Epithelial cell of proximal tubule (primary cell): ENCODE results near the gene SORCS2. TPM values are rescaled to one million over a fixed set of nuclear protein-coding genes. Genes with fewer than 3 reads are reported as not detected.

Experiments used
- DNase-seq: peaks from one replicate; pipeline ENCODE4 v3.0.0-alpha.2; 2011; ENCODE audit warnings: low read depth
- H3K4me3 ChIP-seq: 2 replicates; pipeline ENCODE4 v1.5.1; 2011; ENCODE audit warnings: low read depth, mild to moderate bottlenecking, low read length
- total RNA-seq: library from RNA; depleted of rRNA; stranded (reverse); fragments of >200 nt; gene quantifications from 2 replicates; pipeline ENCODE4 v1.2.3, GENCODE V29; 2015
- TF ChIP-seq, protein P1 (sequence below): conservative IDR thresholded peaks from 2 replicates; pipeline ENCODE4 v1.5.1; 2012; ENCODE audit warnings: low read depth, mild to moderate bottlenecking, low read length

The SORCS2 gene
- total RNA-seq, 1 donor from 2014 or later = 0.29 TPM

DNA sequence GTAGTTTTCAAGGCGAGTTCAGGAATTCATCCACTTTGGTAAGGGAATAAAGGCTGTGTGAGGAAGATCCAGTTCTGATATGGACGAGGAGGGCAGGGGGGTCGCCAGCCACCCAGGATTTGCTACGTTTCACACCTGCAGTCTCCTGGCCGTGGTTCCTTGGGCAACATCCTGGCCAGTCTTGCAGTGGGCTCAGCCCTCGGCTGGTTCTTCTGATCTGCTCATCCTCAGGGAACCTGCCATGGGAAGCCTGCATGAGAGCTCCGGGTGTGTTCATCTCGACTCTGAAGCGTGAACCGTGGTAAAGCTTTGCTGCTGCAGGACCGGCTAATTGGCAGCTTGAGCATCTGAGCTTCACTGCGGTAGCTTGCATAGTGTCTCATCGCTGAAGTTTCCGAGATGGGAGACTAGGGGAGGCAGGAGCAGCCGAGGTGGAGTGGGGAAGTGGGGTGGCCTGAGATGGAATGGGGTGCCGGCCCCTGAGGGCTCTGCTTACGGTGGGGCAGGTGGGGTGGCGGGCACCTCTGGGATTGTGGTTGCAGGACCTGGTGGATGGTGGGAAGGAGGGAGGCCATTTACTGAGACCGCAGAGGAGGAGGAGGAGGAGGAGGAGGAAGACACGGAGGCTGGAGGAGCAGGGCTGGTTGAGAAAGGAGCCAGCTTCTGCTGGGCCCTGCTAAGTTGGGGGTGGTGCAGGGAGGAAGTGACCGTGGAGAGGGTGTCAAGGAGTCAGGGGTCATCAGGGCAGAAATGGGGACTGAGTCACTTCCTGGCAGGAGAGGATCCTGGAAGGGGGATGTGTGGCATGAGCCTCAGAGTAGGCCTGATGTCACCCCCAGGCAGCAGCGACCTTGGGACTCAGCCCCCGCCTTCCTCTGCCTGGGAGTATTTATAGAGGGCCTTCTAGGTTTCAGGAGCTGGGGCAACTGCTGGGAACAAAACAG lies 455.5 kb downstream of the SORCS2 start:
- TF ChIP-seq, protein P1, sequence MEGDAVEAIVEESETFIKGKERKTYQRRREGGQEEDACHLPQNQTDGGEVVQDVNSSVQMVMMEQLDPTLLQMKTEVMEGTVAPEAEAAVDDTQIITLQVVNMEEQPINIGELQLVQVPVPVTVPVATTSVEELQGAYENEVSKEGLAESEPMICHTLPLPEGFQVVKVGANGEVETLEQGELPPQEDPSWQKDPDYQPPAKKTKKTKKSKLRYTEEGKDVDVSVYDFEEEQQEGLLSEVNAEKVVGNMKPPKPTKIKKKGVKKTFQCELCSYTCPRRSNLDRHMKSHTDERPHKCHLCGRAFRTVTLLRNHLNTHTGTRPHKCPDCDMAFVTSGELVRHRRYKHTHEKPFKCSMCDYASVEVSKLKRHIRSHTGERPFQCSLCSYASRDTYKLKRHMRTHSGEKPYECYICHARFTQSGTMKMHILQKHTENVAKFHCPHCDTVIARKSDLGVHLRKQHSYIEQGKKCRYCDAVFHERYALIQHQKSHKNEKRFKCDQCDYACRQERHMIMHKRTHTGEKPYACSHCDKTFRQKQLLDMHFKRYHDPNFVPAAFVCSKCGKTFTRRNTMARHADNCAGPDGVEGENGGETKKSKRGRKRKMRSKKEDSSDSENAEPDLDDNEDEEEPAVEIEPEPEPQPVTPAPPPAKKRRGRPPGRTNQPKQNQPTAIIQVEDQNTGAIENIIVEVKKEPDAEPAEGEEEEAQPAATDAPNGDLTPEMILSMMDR = no peak
- DNase-seq = no peak
- no peak overlapping the region for H3K4me3 ChIP-seq

DNA sequence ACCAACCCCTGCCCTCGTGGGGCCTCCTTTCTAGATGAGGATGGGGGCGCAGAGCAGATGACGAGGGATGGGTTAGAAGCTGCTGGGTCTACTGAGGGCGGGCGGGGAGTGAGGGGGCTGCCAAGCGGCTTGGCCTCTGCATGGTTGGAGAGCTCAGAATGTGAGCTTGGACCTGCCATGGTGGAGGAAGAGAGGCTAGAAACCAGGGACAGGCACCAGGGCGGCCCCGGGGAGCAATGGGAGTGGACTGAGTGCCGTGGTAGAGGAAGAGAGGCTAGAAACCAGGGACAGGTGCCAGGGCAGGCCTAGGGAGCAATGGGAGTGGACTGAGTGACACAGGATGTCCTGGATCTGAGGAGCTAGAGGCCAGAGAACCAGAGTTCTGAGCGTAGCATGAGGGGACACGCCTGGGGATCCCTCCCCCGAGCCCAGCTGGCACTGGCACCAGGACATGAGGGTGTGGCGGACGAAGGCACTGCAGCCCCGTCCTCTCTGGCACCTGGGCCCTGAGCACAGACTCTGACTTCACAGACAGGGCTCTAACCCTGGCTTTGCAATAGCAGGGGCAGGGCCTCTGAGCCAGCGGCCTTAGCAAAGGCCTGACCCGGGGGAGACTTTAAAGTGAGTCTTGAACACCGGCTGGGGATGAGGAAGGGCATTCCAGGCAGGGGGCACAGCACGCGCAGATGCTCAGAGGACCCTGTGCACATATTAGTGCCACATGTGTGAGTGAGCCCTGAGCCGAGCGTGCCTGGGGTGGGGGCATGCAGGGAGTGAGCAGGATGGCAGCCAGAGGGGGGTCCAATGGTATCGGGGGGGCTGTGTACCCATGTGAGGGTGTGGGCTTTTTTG lies 456.4 kb downstream of the SORCS2 start:
- H3K4me3 ChIP-seq = no peak overlapping the region
- TF ChIP-seq, protein P1 = no peak
- no peak for DNase-seq

GRCh38 chr4:7649411-7649740 lies 457.0 kb downstream of the SORCS2 start:
- no peak overlapping the region for H3K4me3 ChIP-seq
- TF ChIP-seq, protein P1 = no peak
- DNase-seq = no peak

DNA sequence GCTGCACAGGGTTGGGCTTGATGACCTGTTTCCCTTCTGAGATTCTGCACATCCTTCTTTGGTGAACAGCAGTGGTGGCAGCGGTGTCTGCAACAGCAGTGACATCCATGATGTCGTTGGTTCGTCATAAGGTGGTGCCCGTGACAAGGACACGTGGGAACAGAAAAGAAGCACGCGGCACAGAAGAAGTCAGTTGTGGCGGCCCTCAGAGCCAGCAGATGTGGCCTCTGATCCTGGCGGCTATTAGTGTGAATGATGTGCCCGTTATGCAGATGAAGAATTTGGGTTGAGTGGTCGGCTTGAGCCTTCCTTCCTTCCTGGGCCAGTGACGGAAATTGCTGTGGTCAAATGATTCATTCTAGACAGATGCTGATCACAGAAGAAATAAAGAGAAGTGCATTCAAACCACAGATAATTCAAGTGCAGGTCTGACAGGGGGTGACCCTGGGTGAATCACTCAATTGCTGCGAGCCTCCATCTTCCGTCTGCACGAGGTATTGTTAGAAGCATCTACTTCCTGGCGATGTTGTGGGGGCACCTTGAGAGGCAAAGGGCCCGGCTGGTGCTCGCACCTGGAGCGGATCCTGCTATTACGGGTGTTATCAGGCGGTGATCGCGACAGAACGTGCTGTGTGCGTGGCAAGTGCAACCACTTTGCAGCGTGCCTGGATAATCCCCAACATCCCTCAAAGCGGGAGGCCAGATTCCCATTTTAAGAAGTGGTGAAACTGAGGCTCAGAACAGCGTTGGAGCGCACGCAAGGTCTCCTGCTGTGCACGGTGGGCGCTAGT lies 457.6 kb downstream of the SORCS2 start:
- DNase-seq = no peak

GRCh38 chr4:7650606-7651385 lies 458.5 kb downstream of the SORCS2 start:
- no peak for DNase-seq
- no peak overlapping the region for H3K4me3 ChIP-seq

More for the DNA sequence above, 457.6 kb downstream of the SORCS2 start:
- no peak overlapping the region for H3K4me3 ChIP-seq
- TF ChIP-seq, protein P1 = no peak

More at GRCh38 chr4:7650606-7651385, 458.5 kb downstream of the SORCS2 start:
- TF ChIP-seq, protein P1 = no peak
